Right lobe of liver (tissue), 4 donors: ENCODE data around the gene PRDX6.

Experiments used
- CTCF ChIP-seq, 4 donors: fragments of 200-600 bp in 3 of 4; fragments of 450-650 bp in 1 of 4; IDR thresholded peaks; one replicate each; pipeline versions ENCODE4 v1.5.1 to v1.8.0; 2016 to 2022; ENCODE audit warnings: antibody characterized with exemption in 4 of 4, mild to moderate bottlenecking in 2 of 4
- POLR2A ChIP-seq: fragments of 450-650 bp; IDR thresholded peaks from one replicate; pipeline ENCODE4 v1.6.1; 2017; ENCODE audit warnings: antibody characterized with exemption, mild to moderate bottlenecking
- donor health status: DM: no; HTN: no; CAD: no.
- donor health status: DM: no; HTN: no; CAD: no.
- donor health status: DM: no; HTN: yes; CAD: no.

GRCh38 chr1:173454966-173455524, 22.1 kb upstream of the PRDX6 start:
- no peak for TF ChIP-seq POLR2A
- TF ChIP-seq CTCF (IDR thresholded peaks at IDR 0.05), result no peak
